ENCODE data around the gene IFI6. TPM values are rescaled to one million over a fixed set of nuclear protein-coding genes. Genes with fewer than 3 reads are reported as not detected.
"Not testable (repeated sequence)": the region's sequence is repeated elsewhere in the genome, so short reads cannot be mapped to it uniquely, and the experiment has no call there.

Gene IFI6
- total RNA-seq, 1 donor from 2014 or later = 29.2 TPM

GRCh38 chr1:27619782-27620438 lies 52.1 kb downstream of the IFI6 start:
- intact Hi-C loops (cut with DNase I); ATAC-seq (ENCODE audit: poor library complexity): not testable (repeated sequence)
- peak; percentile 6 for DNase-seq

DNA sequence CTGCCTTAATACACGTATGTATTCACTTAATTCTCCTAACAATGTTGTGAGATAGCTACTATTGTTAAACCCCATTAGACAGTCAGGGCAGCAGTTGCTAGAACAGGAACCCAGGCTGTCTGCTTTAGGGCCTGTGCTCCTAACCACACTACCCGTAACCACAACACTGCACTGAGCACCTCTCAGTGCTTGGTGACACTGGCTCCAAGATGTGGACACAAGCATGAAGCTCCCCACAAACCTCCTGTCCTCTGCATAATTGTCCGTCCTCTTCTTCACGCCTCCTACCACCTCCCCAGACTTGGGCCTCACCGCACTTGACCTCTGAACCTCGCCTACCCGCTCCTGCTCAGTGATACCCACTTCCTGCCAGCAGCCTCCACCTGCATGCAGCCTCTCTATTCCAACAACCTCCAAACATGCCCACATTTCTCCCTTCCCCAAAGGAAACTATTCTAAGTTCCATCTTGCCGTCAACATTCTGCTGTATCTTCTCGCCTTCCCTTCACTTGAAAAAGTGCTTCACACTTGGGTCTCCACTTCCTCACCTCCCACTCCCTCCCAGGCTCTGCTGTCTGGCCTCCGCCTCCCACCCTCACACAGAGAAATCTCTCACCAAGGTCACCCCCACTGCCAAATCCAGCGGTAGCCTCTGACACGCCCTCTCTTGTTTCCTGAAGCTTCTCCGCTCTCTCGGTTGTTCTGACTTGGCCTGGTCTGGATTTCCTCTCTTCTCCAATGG lies 53.5 kb downstream of the IFI6 start:
- DNase-seq = no peak
- ATAC-seq (ENCODE audit: poor library complexity) = no peak
- intact Hi-C loops (cut with DNase I) = no loop called here

- intact Hi-C loops (cut with DNase I) = no loop called here
- no peak for DNase-seq
Measured at GRCh38 chr1:27617420-27617819, 54.6 kb downstream of the IFI6 start.

GRCh38 chr1:27616441-27616840 lies 55.6 kb downstream of the IFI6 start:
- DNase-seq = peak; percentile 8
- intact Hi-C loops (cut with DNase I) = no loop called here
- no peak for ATAC-seq (ENCODE audit: poor library complexity)

More at GRCh38 chr1:27617420-27617819, 54.6 kb downstream of the IFI6 start:
- ATAC-seq (ENCODE audit: poor library complexity) = no peak

Other genes starting within 250 kb of the IFI6 start
- 49.3 TPM for gene WASF2, start 182.0 kb downstream of the IFI6 start, total RNA-seq
- 47.4 TPM for gene AHDC1, start 68.0 kb downstream of the IFI6 start, total RNA-seq
- gene FGR, start 37.0 kb downstream of the IFI6 start, total RNA-seq = 3.7 TPM
- 9.8 TPM for gene FAM76A, start 53.8 kb upstream of the IFI6 start, total RNA-seq
- 19.0 TPM for gene STX12, start 101.0 kb upstream of the IFI6 start, total RNA-seq
- gene PPP1R8, start 158.6 kb upstream of the IFI6 start, total RNA-seq = 21.3 TPM
- 9.4 TPM for gene THEMIS2, start 200.4 kb upstream of the IFI6 start, total RNA-seq
- gene RPA2, start 242.4 kb upstream of the IFI6 start, total RNA-seq = 21.4 TPM

Data from Right ventricle myocardium superior (tissue), 1 donor.